Skeletal muscle tissue (tissue), 4 donors: ENCODE data around the gene ULBP3. TPM values are rescaled to one million over a fixed set of nuclear protein-coding genes. Genes with fewer than 3 reads are reported as not detected.
"Not testable (repeated sequence)": the region's sequence is repeated elsewhere in the genome, so short reads cannot be mapped to it uniquely, and the experiment has no call there.

Experiments
- H3K27ac ChIP-seq: one replicate; pipeline ENCODE4 v1.7.0; 2013; ENCODE audit warnings: mild to moderate bottlenecking, low read depth, low read length, inconsistent platforms
- H3K27me3 ChIP-seq, 3 donors: one replicate each; pipeline ENCODE4 v1.7.0; 2013; ENCODE audit warnings: low read length in 3 of 3; ENCODE audit not compliant: control insufficient read depth in 3 of 3, insufficient read depth in 3 of 3
- H3K36me3 ChIP-seq, 3 donors: one replicate each; pipeline ENCODE4 v1.7.0; 2013; ENCODE audit warnings: low read length in 3 of 3; ENCODE audit not compliant: control insufficient read depth in 3 of 3, insufficient read depth in 3 of 3
- H3K4me1 ChIP-seq, 3 donors: one replicate each; pipeline ENCODE4 v1.7.0; 2013; ENCODE audit warnings: low read length in 3 of 3, mild to moderate bottlenecking in 3 of 3; ENCODE audit not compliant: control insufficient read depth in 3 of 3, insufficient read depth in 3 of 3
- H3K4me3 ChIP-seq, 3 donors: one replicate each; pipeline ENCODE4 v1.7.0; 2013; ENCODE audit warnings: low read length in 3 of 3
- H3K9ac ChIP-seq, 3 donors: one replicate each; pipeline ENCODE4 v1.7.0; 2013; ENCODE audit warnings: low read length in 3 of 3, mild to moderate bottlenecking in 3 of 3, moderate library complexity in 2 of 3, low read depth in 1 of 3
- H3K9me3 ChIP-seq, 3 donors: one replicate each; pipeline ENCODE4 v1.7.0; 2013; ENCODE audit warnings: low read length in 3 of 3; ENCODE audit not compliant: control insufficient read depth in 3 of 3
- total RNA-seq: library from RNA; depleted of rRNA; stranded (reverse); fragments of >200 nt; gene quantifications from one replicate; pipeline ENCODE4 v1.2.3, GENCODE V29; 2014
- donor health status: Osteomylitis.

Gene ULBP3
- total RNA-seq, 1 donor from 2014 or later = 1.0 TPM

GRCh38 chr6:150024021-150024420 lies 44.9 kb downstream of the ULBP3 start:
- Histone ChIP-seq H3K27me3 (peaks cover 27 to 43% (median 39%) of the 10 kb centered on the region in 3 donors), H3K4me1 (peaks cover 11 to 15% (median 11%) of the 10 kb centered on the region in 3 donors)
- not testable (repeated sequence) for H3K9ac ChIP-seq, H3K27ac ChIP-seq, H3K4me3 ChIP-seq, H3K9me3 ChIP-seq, H3K36me3 ChIP-seq

GRCh38 chr6:150021870-150022269 lies 47.1 kb downstream of the ULBP3 start:
- not testable (repeated sequence) for H3K9ac ChIP-seq, H3K4me3 ChIP-seq, H3K27ac ChIP-seq, H3K36me3 ChIP-seq, H3K9me3 ChIP-seq
- Histone ChIP-seq H3K27me3 (peaks cover 31 to 40% (median 36%) of the 10 kb centered on the region in 3 donors), H3K4me1 (peaks cover 11 to 15% (median 11%) of the 10 kb centered on the region in 3 donors)

GRCh38 chr6:150018846-150019580 lies 49.9 kb downstream of the ULBP3 start:
- H3K27ac ChIP-seq = no peak overlapping the region
- no peaks in the 10 kb centered on the region for H3K36me3 ChIP-seq
- no peak overlapping the region for H3K4me3 ChIP-seq
- no peaks in the 10 kb centered on the region for H3K9me3 ChIP-seq
- H3K27me3 ChIP-seq = peaks cover 28 to 36% (median 33%) of the 10 kb centered on the region in 3 donors
- H3K9ac ChIP-seq = no peak overlapping the region
- H3K4me1 ChIP-seq = peaks cover 0 to 3% (median 0%) of the 10 kb centered on the region in 3 donors

- not testable (repeated sequence) for H3K9me3 ChIP-seq, H3K4me3 ChIP-seq, H3K9ac ChIP-seq, H3K36me3 ChIP-seq, H3K27ac ChIP-seq, H3K4me1 ChIP-seq
- peaks cover 37 to 49% (median 42%) of the 10 kb centered on the region in 3 donors for H3K27me3 ChIP-seq
These were observed 51.8 kb downstream of the ULBP3 start for GRCh38 chr6:150017186-150017521.

GRCh38 chr6:150016324-150017185 lies 52.4 kb downstream of the ULBP3 start:
- H3K9me3 ChIP-seq = no peaks in the 10 kb centered on the region
- H3K4me1 ChIP-seq = peaks cover 0 to 3% (median 0%) of the 10 kb centered on the region in 3 donors
- H3K36me3 ChIP-seq = no peaks in the 10 kb centered on the region
- no peak overlapping the region for H3K4me3 ChIP-seq
- H3K27me3 ChIP-seq = peaks cover 38 to 51% (median 42%) of the 10 kb centered on the region in 3 donors
- no peak overlapping the region for H3K9ac ChIP-seq
- H3K27ac ChIP-seq = no peak overlapping the region

- H3K36me3 ChIP-seq, H3K27ac ChIP-seq, H3K4me1 ChIP-seq, H3K9ac ChIP-seq, H3K4me3 ChIP-seq, H3K9me3 ChIP-seq: not testable (repeated sequence)
- H3K27me3 ChIP-seq = peaks cover 40 to 55% (median 42%) of the 10 kb centered on the region in 3 donors
These were observed 53.5 kb downstream of the ULBP3 start for GRCh38 chr6:150015281-150016001.

- H3K4me3 ChIP-seq, H3K27ac ChIP-seq, H3K36me3 ChIP-seq, H3K9ac ChIP-seq, H3K4me1 ChIP-seq, H3K9me3 ChIP-seq: not testable (repeated sequence)
- H3K27me3 ChIP-seq = peaks cover 40 to 62% (median 48%) of the 10 kb centered on the region in 3 donors
These were observed 54.2 kb downstream of the ULBP3 start for GRCh38 chr6:150014623-150015280.

- H3K4me1 ChIP-seq, H3K36me3 ChIP-seq, H3K9ac ChIP-seq, H3K4me3 ChIP-seq, H3K9me3 ChIP-seq, H3K27ac ChIP-seq: not testable (repeated sequence)
- H3K27me3 ChIP-seq = peaks cover 38 to 64% (median 44%) of the 10 kb centered on the region in 3 donors
These were observed 54.9 kb downstream of the ULBP3 start for GRCh38 chr6:150013785-150014622.
